ENCODE results near the gene ASH1L. TPM values are rescaled to one million over a fixed set of nuclear protein-coding genes. Genes with fewer than 3 reads are reported as not detected.

The ASH1L gene
- total and polyA plus RNA-seq, 2 experiments from 2014 or later: 23.6 to 24.7 TPM

DNA sequence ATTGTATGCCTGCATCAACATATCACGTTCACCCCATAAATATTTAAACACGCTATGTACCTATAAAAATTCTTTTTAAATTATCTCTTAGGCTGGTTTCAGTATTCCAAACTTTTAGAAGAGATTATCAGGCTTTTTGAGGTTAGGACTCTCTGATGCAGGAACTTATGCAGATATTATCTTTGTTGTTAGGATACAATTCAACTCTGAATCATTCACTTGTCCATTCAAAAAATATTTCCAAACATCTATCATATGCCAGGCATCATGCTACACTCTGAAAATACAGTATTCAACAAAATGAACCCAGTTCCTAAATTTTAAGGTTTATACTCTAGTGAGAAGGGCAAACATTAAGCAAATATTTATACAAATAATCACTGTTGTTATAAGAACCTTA lies 40.5 kb downstream of the ASH1L start:
- no peak overlapping the region for H3K27ac Mint-ChIP-seq
- no peak for ATAC-seq
- no peaks in the 10 kb centered on the region for H3K9me2 ChIP-seq (ENCODE audit: insufficient read depth)

More for the DNA sequence above, 40.5 kb downstream of the ASH1L start:
- H3K27ac ChIP-seq (ENCODE audit: low read depth): no peak overlapping the region
- H3F3A ChIP-seq (replicated peaks; ENCODE audit: low read depth): no peaks in the 10 kb centered on the region
- Mint-ChIP-seq H3K27me3 (ENCODE audit: insufficient read depth, low read depth, poor library complexity) (no peaks in the 10 kb centered on the region), H3K9me3 (no peaks in the 10 kb centered on the region; the same call in 2 of the 3 replicates), H3K4me3 (no peak overlapping the region), H3K36me3 (ENCODE audit: low read depth) (peaks cover 23% of the 10 kb centered on the region), H3K4me1 (no peaks in the 10 kb centered on the region; the same call in 2 of the 3 replicates)
- no peak overlapping the region for H3K4me3 ChIP-seq
- DNase-seq (ENCODE audit: low spot score): no peak
- peaks cover 24% of the 10 kb centered on the region for H4K20me1 ChIP-seq (replicated peaks; ENCODE audit: insufficient read depth)
- no peaks in the 10 kb centered on the region for H3K27me3 ChIP-seq (ENCODE audit: insufficient read depth)
- TF ChIP-seq CREB1 (CRISPR knock-in tag; IDR thresholded peaks at IDR 0.05; ENCODE audit: low read depth) (no peak), POLR2AphosphoS5 (IDR thresholded peaks at IDR 0.05; ENCODE audit: low read depth) (no peak), STAT1 (IDR thresholded peaks at IDR 0.05; ENCODE audit: unreplicated experiment) (no peak), ZNF114 (CRISPR knock-in tag; IDR thresholded peaks at IDR 0.05) (no peak), JUNB (IDR thresholded peaks at IDR 0.05; ENCODE audit: unreplicated experiment) (no peak), EZH2phosphoT487 (IDR thresholded peaks at IDR 0.05; ENCODE audit: unreplicated experiment) (no peak), EZH2 (IDR thresholded peaks at IDR 0.05; ENCODE audit: low read depth, unreplicated experiment) (no peak), ZNF331 (CRISPR knock-in tag; IDR thresholded peaks at IDR 0.05; ENCODE audit: low read depth) (no peak), NANOG (IDR thresholded peaks at IDR 0.05; ENCODE audit: borderline replicate concordance) (no peak)
- TF ChIP-seq, protein P1, sequence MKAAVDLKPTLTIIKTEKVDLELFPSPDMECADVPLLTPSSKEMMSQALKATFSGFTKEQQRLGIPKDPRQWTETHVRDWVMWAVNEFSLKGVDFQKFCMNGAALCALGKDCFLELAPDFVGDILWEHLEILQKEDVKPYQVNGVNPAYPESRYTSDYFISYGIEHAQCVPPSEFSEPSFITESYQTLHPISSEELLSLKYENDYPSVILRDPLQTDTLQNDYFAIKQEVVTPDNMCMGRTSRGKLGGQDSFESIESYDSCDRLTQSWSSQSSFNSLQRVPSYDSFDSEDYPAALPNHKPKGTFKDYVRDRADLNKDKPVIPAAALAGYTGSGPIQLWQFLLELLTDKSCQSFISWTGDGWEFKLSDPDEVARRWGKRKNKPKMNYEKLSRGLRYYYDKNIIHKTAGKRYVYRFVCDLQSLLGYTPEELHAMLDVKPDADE (IDR thresholded peaks at IDR 0.05): no peak
- TF ChIP-seq, protein P2, sequence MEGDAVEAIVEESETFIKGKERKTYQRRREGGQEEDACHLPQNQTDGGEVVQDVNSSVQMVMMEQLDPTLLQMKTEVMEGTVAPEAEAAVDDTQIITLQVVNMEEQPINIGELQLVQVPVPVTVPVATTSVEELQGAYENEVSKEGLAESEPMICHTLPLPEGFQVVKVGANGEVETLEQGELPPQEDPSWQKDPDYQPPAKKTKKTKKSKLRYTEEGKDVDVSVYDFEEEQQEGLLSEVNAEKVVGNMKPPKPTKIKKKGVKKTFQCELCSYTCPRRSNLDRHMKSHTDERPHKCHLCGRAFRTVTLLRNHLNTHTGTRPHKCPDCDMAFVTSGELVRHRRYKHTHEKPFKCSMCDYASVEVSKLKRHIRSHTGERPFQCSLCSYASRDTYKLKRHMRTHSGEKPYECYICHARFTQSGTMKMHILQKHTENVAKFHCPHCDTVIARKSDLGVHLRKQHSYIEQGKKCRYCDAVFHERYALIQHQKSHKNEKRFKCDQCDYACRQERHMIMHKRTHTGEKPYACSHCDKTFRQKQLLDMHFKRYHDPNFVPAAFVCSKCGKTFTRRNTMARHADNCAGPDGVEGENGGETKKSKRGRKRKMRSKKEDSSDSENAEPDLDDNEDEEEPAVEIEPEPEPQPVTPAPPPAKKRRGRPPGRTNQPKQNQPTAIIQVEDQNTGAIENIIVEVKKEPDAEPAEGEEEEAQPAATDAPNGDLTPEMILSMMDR (conservative IDR thresholded peaks at IDR 0.05; ENCODE audit: low read depth in 2 of 2): no peak
- TF ChIP-seq, protein P3, sequence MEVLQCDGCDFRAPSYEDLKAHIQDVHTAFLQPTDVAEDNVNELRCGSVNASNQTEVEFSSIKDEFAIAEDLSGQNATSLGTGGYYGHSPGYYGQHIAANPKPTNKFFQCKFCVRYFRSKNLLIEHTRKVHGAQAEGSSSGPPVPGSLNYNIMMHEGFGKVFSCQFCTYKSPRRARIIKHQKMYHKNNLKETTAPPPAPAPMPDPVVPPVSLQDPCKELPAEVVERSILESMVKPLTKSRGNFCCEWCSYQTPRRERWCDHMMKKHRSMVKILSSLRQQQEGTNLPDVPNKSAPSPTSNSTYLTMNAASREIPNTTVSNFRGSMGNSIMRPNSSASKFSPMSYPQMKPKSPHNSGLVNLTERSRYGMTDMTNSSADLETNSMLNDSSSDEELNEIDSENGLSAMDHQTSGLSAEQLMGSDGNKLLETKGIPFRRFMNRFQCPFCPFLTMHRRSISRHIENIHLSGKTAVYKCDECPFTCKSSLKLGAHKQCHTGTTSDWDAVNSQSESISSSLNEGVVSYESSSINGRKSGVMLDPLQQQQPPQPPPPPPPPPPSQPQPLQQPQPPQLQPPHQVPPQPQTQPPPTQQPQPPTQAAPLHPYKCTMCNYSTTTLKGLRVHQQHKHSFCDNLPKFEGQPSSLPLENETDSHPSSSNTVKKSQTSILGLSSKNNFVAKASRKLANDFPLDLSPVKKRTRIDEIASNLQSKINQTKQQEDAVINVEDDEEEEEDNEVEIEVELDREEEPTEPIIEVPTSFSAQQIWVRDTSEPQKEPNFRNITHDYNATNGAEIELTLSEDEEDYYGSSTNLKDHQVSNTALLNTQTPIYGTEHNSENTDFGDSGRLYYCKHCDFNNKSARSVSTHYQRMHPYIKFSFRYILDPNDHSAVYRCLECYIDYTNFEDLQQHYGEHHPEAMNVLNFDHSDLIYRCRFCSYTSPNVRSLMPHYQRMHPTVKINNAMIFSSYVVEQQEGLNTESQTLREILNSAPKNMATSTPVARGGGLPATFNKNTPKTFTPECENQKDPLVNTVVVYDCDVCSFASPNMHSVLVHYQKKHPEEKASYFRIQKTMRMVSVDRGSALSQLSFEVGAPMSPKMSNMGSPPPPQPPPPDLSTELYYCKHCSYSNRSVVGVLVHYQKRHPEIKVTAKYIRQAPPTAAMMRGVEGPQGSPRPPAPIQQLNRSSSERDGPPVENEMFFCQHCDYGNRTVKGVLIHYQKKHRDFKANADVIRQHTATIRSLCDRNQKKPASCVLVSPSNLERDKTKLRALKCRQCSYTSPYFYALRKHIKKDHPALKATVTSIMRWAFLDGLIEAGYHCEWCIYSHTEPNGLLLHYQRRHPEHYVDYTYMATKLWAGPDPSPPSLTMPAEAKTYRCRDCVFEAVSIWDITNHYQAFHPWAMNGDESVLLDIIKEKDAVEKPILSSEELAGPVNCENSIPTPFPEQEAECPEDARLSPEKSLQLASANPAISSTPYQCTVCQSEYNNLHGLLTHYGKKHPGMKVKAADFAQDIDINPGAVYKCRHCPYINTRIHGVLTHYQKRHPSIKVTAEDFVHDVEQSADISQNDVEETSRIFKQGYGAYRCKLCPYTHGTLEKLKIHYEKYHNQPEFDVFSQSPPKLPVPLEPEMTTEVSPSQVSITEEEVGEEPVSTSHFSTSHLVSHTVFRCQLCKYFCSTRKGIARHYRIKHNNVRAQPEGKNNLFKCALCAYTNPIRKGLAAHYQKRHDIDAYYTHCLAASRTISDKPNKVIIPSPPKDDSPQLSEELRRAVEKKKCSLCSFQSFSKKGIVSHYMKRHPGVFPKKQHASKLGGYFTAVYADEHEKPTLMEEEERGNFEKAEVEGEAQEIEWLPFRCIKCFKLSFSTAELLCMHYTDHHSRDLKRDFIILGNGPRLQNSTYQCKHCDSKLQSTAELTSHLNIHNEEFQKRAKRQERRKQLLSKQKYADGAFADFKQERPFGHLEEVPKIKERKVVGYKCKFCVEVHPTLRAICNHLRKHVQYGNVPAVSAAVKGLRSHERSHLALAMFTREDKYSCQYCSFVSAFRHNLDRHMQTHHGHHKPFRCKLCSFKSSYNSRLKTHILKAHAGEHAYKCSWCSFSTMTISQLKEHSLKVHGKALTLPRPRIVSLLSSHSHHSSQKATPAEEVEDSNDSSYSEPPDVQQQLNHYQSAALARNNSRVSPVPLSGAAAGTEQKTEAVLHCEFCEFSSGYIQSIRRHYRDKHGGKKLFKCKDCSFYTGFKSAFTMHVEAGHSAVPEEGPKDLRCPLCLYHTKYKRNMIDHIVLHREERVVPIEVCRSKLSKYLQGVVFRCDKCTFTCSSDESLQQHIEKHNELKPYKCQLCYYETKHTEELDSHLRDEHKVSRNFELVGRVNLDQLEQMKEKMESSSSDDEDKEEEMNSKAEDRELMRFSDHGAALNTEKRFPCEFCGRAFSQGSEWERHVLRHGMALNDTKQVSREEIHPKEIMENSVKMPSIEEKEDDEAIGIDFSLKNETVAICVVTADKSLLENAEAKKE (CRISPR knock-in tag; IDR thresholded peaks at IDR 0.05): no peak
- TF ChIP-seq, protein P4, sequence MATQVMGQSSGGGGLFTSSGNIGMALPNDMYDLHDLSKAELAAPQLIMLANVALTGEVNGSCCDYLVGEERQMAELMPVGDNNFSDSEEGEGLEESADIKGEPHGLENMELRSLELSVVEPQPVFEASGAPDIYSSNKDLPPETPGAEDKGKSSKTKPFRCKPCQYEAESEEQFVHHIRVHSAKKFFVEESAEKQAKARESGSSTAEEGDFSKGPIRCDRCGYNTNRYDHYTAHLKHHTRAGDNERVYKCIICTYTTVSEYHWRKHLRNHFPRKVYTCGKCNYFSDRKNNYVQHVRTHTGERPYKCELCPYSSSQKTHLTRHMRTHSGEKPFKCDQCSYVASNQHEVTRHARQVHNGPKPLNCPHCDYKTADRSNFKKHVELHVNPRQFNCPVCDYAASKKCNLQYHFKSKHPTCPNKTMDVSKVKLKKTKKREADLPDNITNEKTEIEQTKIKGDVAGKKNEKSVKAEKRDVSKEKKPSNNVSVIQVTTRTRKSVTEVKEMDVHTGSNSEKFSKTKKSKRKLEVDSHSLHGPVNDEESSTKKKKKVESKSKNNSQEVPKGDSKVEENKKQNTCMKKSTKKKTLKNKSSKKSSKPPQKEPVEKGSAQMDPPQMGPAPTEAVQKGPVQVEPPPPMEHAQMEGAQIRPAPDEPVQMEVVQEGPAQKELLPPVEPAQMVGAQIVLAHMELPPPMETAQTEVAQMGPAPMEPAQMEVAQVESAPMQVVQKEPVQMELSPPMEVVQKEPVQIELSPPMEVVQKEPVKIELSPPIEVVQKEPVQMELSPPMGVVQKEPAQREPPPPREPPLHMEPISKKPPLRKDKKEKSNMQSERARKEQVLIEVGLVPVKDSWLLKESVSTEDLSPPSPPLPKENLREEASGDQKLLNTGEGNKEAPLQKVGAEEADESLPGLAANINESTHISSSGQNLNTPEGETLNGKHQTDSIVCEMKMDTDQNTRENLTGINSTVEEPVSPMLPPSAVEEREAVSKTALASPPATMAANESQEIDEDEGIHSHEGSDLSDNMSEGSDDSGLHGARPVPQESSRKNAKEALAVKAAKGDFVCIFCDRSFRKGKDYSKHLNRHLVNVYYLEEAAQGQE (IDR thresholded peaks at IDR 0.05; ENCODE audit: unreplicated experiment): no peak
- H3K4me2 ChIP-seq: no peak overlapping the region
- H3K4me1 ChIP-seq (ENCODE audit: insufficient read depth): 0 out of 2 replicates have a peak, but pooled peaks cover 4% of the 10 kb centered on the region
- peaks cover 87% of the 10 kb centered on the region for H3K79me2 ChIP-seq (replicated peaks; ENCODE audit: insufficient read depth)
- no peak overlapping the region for H2AFZ ChIP-seq
- H3K36me3 ChIP-seq (ENCODE audit: insufficient read depth): peaks cover 4% of the 10 kb centered on the region; the same call in 1 of the 2 replicates

Measured in GM23338 (cell line).